Ovary (tissue), 9 donors: ENCODE measurements around the gene EPN3. TPM values are rescaled to one million over a fixed set of nuclear protein-coding genes. Genes with fewer than 3 reads are reported as not detected.

Experiments used
- DNase-seq, 5 donors: peaks; one replicate each; pipeline ENCODE4 v3.0.0-alpha.2; 2019 to 2020
- H3K27ac ChIP-seq, 2 donors: fragments of 200-600 bp; one replicate each; pipeline versions ENCODE4 v1.5.1 to v1.8.0; 2019 to 2022
- H3K27me3 ChIP-seq: fragments of 200-600 bp; one replicate; pipeline ENCODE4 v1.8.0; 2022
- H3K36me3 ChIP-seq: fragments of 200-600 bp; sonication (generic); one replicate; pipeline ENCODE4 v1.5.1; 2019
- H3K4me1 ChIP-seq: one replicate; pipeline ENCODE4 v1.8.1; 2013; ENCODE audit warnings: mild to moderate bottlenecking, moderate library complexity; ENCODE audit not compliant: insufficient read depth
- H3K4me3 ChIP-seq: fragments of 200-600 bp; sonication (generic); one replicate; pipeline ENCODE4 v1.5.1; 2017
- H3K9me3 ChIP-seq, 2 donors: fragments of 200-600 bp in 1 of 2; sonication (generic) in 1 of 2; one replicate each; pipeline versions ENCODE4 v1.5.1 to v1.8.1; 2013 to 2019; ENCODE audit warnings: mild to moderate bottlenecking in 1 of 2, moderate library complexity in 1 of 2
- CTCF ChIP-seq, 3 donors: fragments of 450-650 bp in 2 of 3; fragments of 200-600 bp in 1 of 3; IDR thresholded peaks; one replicate each; pipeline versions ENCODE4 v1.5.1 to v1.8.0; 2016 to 2022; ENCODE audit warnings: antibody characterized with exemption in 3 of 3, mild to moderate bottlenecking in 1 of 3
- EP300 ChIP-seq: sonication (generic); formaldehyde crosslinking; IDR thresholded peaks from one replicate; pipeline ENCODE4 v1.6.1; 2017; ENCODE audit warnings: antibody characterized with exemption
- POLR2A ChIP-seq: fragments of 450-650 bp; IDR thresholded peaks from one replicate; pipeline ENCODE4 v1.6.1; 2017; ENCODE audit warnings: antibody characterized with exemption, mild to moderate bottlenecking, moderate library complexity
- WGBS, 3 donors: extraction: QIAGEN DNeasy Blood & Tissue Kit in 1 of 3; methylation state at CpG; one replicate each; pipeline versions ENCODE4 v1.1.5 to v1.1.7; 2013 to 2017; 5-methylcytosine and 5-hydroxymethylcytosine counted together
- intact Hi-C, 4 donors: fragments of 100-400 bp; cut with DNase I; formaldehyde crosslinking; loops; one replicate each; pipeline versions ENCODE4 v1.11.0 to v1.15.1; 2022 to 2023
- polyA plus RNA-seq, 2 donors: library from polyadenylated mRNA; stranded (reverse); fragments of 200-250 nt in 1 of 2; fragments of 350-450 nt in 1 of 2; fragmentation: Illumina TruSeq in 1 of 2; extraction: RNeasy Lipid Tissue Mini Kit (QIAGEN cat#74804) in 1 of 2; gene quantifications; one replicate each; pipeline ENCODE4 v1.2.3, GENCODE V29; 2013 to 2014
- total RNA-seq, 7 donors: library from RNA; depleted of rRNA in 2 of 7; stranded (reverse); fragments of >200 nt in 2 of 7; fragmentation: NEBNext Ultra II Directional in 3 of 7; extraction: Animal tissue kit (Norgen Biotek cat#: 25700) in 3 of 7; gene quantifications; one replicate each; pipeline versions ENCODE4 v1.1.0 to v1.2.4, GENCODE V29; 2016 to 2023
- donor health status: DM: no; HTN: no; CAD: no; lungs with moderate emphysema.
- donor health status: DM: no; HTN: no; CAD: no.
- donor health status: Bipolar disorder and iron deficiency.
- donor health status: DM: yes; HTN: yes; CAD: no.
- donor health status: DM: no; HTN: no; CAD: no.
- donor health status: DM: yes; HTN: yes; CAD: no.

Gene EPN3
- total and polyA plus RNA-seq, 9 donors: 6.2 to 33.4 (median 21.0) TPM

GRCh38 chr17:50564916-50565315 lies 32.4 kb downstream of the EPN3 start:
- H3K4me3 ChIP-seq: no peak overlapping the region
- intact Hi-C loops: no loop called here
- no peaks in the 10 kb centered on the region for H3K27me3 ChIP-seq
- 2 to 4% (median 3%) methylated on average over 19 of the region's 19 CpGs for WGBS, 3 donors
- peaks cover 10% of the 10 kb centered on the region for H3K4me1 ChIP-seq
- no peaks in the 10 kb centered on the region for H3K36me3 ChIP-seq
- H3K27ac ChIP-seq: peak overlapping the region in 1 of 2 donors; percentile 76
- TF ChIP-seq EP300: no peak
- no peak for TF ChIP-seq CTCF (IDR thresholded peaks at IDR 0.05)
- no peak for TF ChIP-seq POLR2A
- DNase-seq: peak; percentile 81 to 87 (median 84)
- H3K9me3 ChIP-seq: no peaks in the 10 kb centered on the region

GRCh38 chr17:50565402-50566350 lies 33.1 kb downstream of the EPN3 start:
- 36 to 46% (median 44%) methylated on average over 10 of the region's 10 CpGs for WGBS, 3 donors
- peaks cover 8% of the 10 kb centered on the region for H3K4me1 ChIP-seq
- no peaks in the 10 kb centered on the region for H3K9me3 ChIP-seq
- intact Hi-C loops: no loop called here
- H3K36me3 ChIP-seq: no peaks in the 10 kb centered on the region
- peak overlapping the region in 1 of 2 donors; percentile 44 for H3K27ac ChIP-seq
- no peaks in the 10 kb centered on the region for H3K27me3 ChIP-seq
- DNase-seq: peak in 1 of 5 donors; percentile 58
- TF ChIP-seq CTCF (IDR thresholded peaks at IDR 0.05) (no peak), EP300 (no peak), POLR2A (no peak)
- H3K4me3 ChIP-seq: no peak overlapping the region

- H3K9me3 ChIP-seq: no peaks in the 10 kb centered on the region
- no peak for TF ChIP-seq POLR2A
- TF ChIP-seq CTCF (IDR thresholded peaks at IDR 0.05): no peak
- no peak for TF ChIP-seq EP300
- WGBS, 3 donors: 25 to 45% (median 27%) methylated on average over 2 of the region's 2 CpGs
- no peak overlapping the region for H3K27ac ChIP-seq
- no peak overlapping the region for H3K4me3 ChIP-seq
- intact Hi-C loops: no loop called here
- no peaks in the 10 kb centered on the region for H3K36me3 ChIP-seq
- DNase-seq: no peak
- no peaks in the 10 kb centered on the region for H3K27me3 ChIP-seq
- peaks cover 8% of the 10 kb centered on the region for H3K4me1 ChIP-seq
Observed at GRCh38 chr17:50566886-50567285, 34.4 kb downstream of the EPN3 start.

- no peaks in the 10 kb centered on the region for H3K27me3 ChIP-seq
- H3K4me3 ChIP-seq: no peak overlapping the region
- no peaks in the 10 kb centered on the region for H3K9me3 ChIP-seq
- 87 to 91% (median 87%) methylated on average over 12 of the region's 12 CpGs for WGBS, 3 donors
- no peak overlapping the region for H3K27ac ChIP-seq
- intact Hi-C loops: no loop called here
- no peak for DNase-seq
- peaks cover 8% of the 10 kb centered on the region for H3K4me1 ChIP-seq
- no peak for TF ChIP-seq CTCF (IDR thresholded peaks at IDR 0.05)
- no peak for TF ChIP-seq EP300
- H3K36me3 ChIP-seq: no peaks in the 10 kb centered on the region
Observed at GRCh38 chr17:50568659-50569058, 36.1 kb downstream of the EPN3 start.
